Stimulated activated CD4-positive, alpha-beta T cell treated with anti-CD3 and anti-CD28 coated beads, Interleukin-15, amount 100 ng/mL, for 48 hours (primary cell): ENCODE measurements around the gene MRPL21.
"Not testable (repeated sequence)": the region's sequence is repeated elsewhere in the genome, so short reads cannot be mapped to it uniquely, and the experiment has no call there.

ENCODE experiments used
- DNase-seq, 2 donors: peaks; one replicate each; pipeline ENCODE4 v3.0.0-alpha.2; 2020; ENCODE audit warnings: low read depth in 2 of 2

The MRPL21 gene

GRCh38 chr11:68911731-68912130 is 8.1 kb upstream of the MRPL21 start:
- DNase-seq, result no peak

- DNase-seq, result no peak
Measured at GRCh38 chr11:68910965-68911364, 7.3 kb upstream of the MRPL21 start.

- no peak for DNase-seq
Measured at GRCh38 chr11:68908273-68908672, 4.6 kb upstream of the MRPL21 start.

GRCh38 chr11:68905421-68906360 is 2.1 kb upstream of the MRPL21 start:
- no peak for DNase-seq

GRCh38 chr11:68904248-68904847 is 716 bp upstream of the MRPL21 start:
- no peak for DNase-seq

- DNase-seq, result no peak
Measured at GRCh38 chr11:68900835-68901381, 2.7 kb downstream of the MRPL21 start.

GRCh38 chr11:68897441-68897840 is 6.2 kb downstream of the MRPL21 start:
- no peak for DNase-seq

GRCh38 chr11:68896171-68896959 is 7.3 kb downstream of the MRPL21 start:
- no peak for DNase-seq

- no peak for DNase-seq
Measured at GRCh38 chr11:68893282-68893681, 10.3 kb downstream of the MRPL21 start.

- DNase-seq, result no peak
Measured at GRCh38 chr11:68892576-68892975, 11.1 kb downstream of the MRPL21 start.

GRCh38 chr11:68891351-68891948 is 12.2 kb downstream of the MRPL21 start:
- DNase-seq, result no peak

- DNase-seq, result no peak
Measured at GRCh38 chr11:68890490-68891231, 13.0 kb downstream of the MRPL21 start.

- no peak for DNase-seq
Measured at GRCh38 chr11:68889948-68890446, 13.6 kb downstream of the MRPL21 start.

- not testable (repeated sequence) for DNase-seq
Measured at GRCh38 chr11:68884827-68885226, 18.8 kb downstream of the MRPL21 start.

- no peak for DNase-seq
Measured at GRCh38 chr11:68882391-68882790, 21.2 kb downstream of the MRPL21 start.

GRCh38 chr11:68881320-68881719 is 22.3 kb downstream of the MRPL21 start:
- DNase-seq, result no peak

- no peak for DNase-seq
Measured at GRCh38 chr11:68880851-68881250, 22.8 kb downstream of the MRPL21 start.

- DNase-seq, result no peak
Measured at GRCh38 chr11:68878022-68878421, 25.6 kb downstream of the MRPL21 start.

- no peak for DNase-seq
Measured at GRCh38 chr11:68872216-68873003, 31.2 kb downstream of the MRPL21 start.

- no peak for DNase-seq
Measured at GRCh38 chr11:68870470-68870869, 33.2 kb downstream of the MRPL21 start.
